GM23248 (cell line): Measurements from ENCODE around the gene C11orf71.

Source experiments
- EZH2 ChIP-seq: fragments of 200-600 bp; sonication (generic); IDR thresholded peaks from 2 replicates; pipeline ENCODE4 v1.6.1; 2018; ENCODE audit warnings: antibody characterized with exemption, mild to moderate bottlenecking; ENCODE audit not compliant: insufficient read depth, poor library complexity, severe bottlenecking
- EZH2phosphoT487 ChIP-seq: fragments of 200-600 bp; sonication (generic); IDR thresholded peaks from 2 replicates; pipeline ENCODE4 v1.6.1; 2018; ENCODE audit warnings: antibody characterized with exemption, moderate library complexity, mild to moderate bottlenecking, low read depth; ENCODE audit not compliant: insufficient read depth

DNA sequence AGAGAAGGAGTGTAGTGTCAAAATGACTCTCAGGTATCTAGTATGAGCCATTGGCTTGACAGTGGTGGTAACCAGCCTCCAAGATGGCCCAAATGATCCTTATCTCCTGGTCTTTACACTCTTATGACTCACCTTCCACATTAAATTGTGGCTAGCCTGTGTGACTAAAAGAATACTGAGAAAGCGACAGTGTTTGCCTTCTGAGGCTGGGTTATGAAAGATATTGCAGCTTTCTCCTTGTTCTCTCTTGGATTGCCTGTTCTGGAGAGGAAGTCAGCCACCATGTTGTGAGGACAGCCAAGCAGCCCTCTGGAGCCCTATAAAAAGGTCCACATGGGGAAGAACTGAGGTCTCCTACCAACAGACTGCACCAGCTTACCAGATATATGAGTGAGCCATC is 15.8 kb downstream of the C11orf71 start:
- no peak for TF ChIP-seq EZH2
- TF ChIP-seq EZH2phosphoT487, result no peak
